Activated T-cell treated with anti-CD3 and anti-CD28 coated beads for 1 hour (primary cell): ENCODE data around the gene MUC20.
"Not testable (repeated sequence)": the region's sequence is repeated elsewhere in the genome, so short reads cannot be mapped to it uniquely, and the experiment has no call there.

Experiments
- DNase-seq: peaks from one replicate; pipeline ENCODE4 v3.0.0-alpha.2; 2020; ENCODE audit warnings: low read depth

Gene MUC20

DNA sequence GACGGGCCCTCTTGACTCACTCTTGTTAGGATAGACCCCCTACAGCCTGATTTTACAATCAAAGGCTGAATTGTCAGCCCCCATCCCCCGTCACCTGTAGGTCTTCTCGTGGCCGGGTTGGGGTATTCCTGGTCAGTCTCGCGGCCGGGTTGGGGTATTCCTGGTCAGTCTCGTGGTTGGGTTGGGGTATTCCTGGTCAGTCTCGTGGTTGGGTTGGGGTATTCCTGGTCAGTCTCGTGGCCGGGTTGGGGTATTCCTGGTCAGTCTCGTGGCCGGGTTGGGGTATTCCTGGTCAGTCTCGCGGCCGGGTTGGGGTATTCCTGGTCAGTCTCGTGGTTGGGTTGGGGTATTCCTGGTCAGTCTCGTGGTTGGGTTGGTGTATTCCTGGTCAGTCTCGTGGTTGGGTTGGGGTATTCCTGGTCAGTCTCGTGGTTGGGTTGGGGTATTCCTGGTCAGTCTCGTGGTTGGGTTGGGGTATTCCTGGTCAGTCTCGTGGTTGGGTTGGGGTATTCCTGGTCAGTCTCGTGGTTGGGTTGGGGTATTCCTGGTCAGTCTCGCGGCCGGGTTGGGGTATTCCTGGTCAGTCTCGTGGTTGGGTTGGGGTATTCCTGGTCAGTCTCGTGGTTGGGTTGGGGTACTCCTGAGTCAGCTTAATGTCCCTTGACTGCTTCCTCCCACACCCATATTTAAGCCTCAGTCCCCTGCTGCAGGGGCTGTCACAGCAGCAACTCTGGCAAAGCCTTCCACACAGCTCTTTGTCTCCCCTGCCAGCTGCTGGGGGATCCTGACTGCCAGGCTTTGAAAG lies 50.3 kb downstream of the MUC20 start:
- not testable (repeated sequence) for DNase-seq

DNA sequence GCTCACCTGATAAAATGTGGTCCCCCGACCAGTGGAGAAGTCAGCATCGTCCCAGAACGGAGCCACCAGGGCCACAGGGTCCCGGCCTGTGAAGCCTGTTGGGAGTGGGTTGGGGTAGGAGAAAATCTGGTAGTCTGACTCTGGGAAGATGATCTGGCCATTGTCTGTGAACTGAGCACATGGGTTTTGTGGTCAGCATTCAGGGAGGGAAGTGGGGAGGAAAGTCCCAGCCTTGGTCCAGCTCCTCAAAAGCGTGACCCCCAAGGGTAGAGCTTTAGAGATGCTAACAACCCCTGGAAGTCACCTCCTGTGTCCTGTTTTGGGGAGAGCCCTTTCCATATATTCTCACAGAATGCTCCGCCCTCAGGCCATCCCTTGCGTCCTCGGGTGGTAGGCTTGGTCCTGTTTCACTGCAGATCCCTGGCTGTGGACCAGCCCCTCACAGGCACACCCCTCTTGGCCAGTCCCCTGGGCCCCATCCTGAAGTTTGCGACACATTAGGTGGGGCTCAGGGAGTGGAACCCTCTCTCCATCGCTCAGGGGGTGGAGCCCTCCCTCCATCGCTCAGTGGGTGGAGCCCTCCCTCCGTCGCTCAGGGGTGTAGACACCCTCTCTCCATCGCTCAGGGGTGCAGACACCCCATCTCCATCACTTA lies 51.0 kb downstream of the MUC20 start:
- no peak for DNase-seq

DNA sequence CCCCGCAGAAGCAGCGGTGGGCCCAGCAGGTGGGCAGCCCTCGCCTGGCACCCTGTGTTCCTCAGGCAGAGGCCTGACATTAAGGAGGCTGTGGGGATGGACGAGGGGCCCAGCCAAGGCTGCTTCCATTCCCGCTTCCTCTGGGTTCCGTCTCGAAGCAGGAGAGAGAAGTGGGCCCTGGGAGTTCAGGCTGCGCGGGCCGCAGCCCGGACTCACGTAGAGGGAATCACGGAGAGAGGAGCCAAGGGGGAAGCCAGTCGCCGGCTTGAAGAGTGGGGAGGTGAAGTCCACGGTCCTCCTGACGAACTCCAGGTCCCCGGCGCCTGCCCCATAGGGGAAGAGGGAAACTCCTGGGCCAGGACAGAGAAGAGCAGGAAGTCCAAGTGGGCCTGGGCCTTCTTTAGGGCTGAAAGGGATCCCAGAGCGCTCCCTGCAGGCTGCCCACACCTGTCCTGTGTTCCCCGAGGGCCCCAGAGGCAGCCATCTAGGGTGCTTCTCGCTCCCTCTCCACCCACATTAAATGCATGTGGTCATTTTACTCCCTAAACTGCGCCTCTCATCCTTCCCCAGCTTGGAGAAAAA lies 53.3 kb downstream of the MUC20 start:
- no peak for DNase-seq

DNA sequence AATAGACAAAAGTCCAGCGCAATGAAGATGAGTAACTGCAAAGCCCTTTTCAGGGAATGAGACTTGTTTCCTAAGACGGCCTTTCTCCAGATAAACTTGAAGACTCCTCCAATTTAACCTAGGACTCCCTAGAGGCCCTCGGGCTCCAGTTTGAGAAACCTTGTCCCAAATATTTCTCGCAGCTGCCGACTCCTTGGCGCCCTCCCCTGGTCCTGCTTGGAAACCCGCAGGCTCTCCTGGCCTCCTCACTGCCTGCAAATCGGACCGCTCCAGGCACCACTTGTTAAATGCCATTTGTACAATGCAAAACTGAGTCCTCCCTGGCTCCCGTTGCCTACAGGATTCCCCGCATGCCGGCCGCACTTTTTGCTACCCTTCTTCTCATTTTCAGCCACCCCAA lies 54.1 kb downstream of the MUC20 start:
- DNase-seq, result no peak

DNA sequence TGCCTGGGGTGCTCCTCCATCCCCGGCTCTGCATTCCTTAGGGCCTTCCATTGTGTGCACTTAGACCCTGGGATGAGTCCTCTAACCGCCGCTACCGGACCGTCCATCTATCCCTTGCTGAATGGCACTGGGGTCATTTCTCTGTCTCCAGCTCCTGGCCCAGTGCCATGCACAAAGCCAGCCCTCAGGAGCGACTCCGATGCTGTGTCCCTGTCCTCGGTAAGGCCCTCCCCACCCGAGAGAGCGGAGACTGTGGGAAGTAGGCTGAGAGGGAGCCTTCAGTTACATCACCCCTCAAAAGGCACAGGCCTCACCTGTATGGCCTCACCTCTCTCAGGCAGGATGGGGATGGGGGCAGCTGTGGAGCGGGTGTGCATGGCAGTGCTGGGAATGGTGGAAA lies 57.2 kb downstream of the MUC20 start:
- DNase-seq, result no peak

DNA sequence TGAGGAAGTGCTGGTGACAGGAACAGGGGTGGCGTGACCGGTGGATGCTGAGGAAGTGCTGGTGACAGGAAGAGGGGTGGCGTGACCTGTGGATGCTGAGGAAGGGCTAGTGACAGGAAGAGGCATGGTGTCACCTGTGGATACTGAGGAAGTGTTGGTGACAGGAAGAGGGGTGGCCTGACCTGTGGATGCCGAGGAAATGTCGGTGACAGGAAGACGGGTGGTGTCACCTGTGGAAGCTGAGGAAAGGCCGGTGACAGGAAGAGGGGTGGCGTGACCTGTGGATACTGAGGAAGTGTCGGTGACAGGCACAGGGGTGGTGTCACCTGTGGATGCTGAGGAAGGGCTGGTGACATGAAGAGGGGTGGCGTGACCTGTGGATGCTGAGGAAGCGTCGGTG lies 60.5 kb downstream of the MUC20 start:
- DNase-seq, result not testable (repeated sequence)
